ENCODE measurements around the gene IL22RA1.

DNA sequence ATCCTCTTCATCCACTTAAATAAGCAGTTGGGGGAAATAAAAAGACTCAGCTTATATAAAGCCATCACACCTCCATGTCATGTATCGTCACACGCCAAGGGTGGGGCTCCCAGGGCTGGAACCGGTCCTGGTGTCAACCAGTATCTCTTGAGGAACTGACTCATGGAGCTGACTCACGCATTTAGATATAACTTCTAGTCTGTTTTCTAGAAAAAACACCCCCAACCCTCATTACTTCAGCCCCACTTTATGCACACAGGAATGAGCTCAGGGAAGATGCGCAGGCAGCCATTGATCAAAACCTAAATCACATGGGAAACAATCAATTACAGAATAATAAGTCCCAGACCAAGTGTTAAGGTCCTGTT is 6.9 kb upstream of the IL22RA1 start:
- TF ChIP-seq, protein P1, sequence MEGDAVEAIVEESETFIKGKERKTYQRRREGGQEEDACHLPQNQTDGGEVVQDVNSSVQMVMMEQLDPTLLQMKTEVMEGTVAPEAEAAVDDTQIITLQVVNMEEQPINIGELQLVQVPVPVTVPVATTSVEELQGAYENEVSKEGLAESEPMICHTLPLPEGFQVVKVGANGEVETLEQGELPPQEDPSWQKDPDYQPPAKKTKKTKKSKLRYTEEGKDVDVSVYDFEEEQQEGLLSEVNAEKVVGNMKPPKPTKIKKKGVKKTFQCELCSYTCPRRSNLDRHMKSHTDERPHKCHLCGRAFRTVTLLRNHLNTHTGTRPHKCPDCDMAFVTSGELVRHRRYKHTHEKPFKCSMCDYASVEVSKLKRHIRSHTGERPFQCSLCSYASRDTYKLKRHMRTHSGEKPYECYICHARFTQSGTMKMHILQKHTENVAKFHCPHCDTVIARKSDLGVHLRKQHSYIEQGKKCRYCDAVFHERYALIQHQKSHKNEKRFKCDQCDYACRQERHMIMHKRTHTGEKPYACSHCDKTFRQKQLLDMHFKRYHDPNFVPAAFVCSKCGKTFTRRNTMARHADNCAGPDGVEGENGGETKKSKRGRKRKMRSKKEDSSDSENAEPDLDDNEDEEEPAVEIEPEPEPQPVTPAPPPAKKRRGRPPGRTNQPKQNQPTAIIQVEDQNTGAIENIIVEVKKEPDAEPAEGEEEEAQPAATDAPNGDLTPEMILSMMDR (conservative IDR thresholded peaks at IDR 0.05; ENCODE audit: low read length): no peak
- no peak for TF ChIP-seq EZH2phosphoT487 (IDR thresholded peaks at IDR 0.05; ENCODE audit: borderline replicate concordance)

Data from Loucy (cell line).